Measurements from ENCODE around the gene S100A11. TPM values are rescaled to one million over a fixed set of nuclear protein-coding genes. Genes with fewer than 3 reads are reported as not detected.

The S100A11 gene
- total RNA-seq, 4 donors from 2014 or later: 394 to 516 (median 448) TPM

DNA sequence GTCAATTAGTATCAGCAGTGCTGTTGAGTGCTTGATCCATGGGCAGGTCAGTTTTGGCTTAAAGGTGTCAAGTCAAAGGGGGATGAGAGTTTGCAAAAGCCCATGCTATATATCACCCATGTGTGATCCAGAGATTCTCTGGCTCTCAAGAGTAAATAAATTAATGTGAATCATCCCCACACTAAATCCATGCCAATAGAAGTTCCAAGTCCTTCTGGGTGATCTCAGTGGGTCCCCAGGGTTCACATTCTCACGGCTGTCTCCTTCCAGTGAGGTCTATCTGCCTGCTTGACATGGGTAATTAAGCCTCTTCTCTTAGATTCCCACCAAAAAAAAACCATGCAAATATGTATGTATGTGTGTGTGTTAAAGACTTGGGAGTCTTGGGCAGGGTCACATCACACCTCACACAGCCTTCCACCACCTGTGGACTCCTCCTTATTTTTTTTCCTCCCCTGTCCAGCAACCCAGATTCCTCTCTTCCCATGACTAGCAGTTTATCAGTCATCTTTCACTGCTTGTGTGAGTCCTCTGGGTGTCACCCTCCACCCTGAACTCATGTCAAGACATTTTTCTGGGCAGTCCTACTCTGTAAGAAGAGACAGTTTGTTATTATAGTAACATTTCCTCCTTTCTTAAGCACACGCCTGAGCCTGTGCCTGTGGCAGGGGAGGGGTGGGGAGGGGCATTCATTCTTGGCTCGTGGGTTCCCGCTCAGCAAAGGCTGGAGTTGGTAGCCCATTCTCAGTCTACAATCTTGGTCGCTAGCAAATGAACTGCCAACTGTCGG, 14.3 kb upstream of the S100A11 start:
- intact Hi-C loops (cut with DNase I; ENCODE audit: low total_unique reads): loop anchor here (2.0 to 5.0 kb wide), 2 partner anchors 132 to 411 kb away; no protein-coding TSS in a partner anchor
- no peak for TF ChIP-seq CTCF (IDR thresholded peaks at IDR 0.05)
- TF ChIP-seq POLR2A (IDR thresholded peaks at IDR 0.05): no peak
- WGBS, 2 donors: 24 to 37% methylated on average over 6 of the region's 6 CpGs
- no peak for DNase-seq (ENCODE audit: low spot score in 2 of 2)
- H3K4me3 ChIP-seq (ENCODE audit: low read depth, poor library complexity, severe bottlenecking): no peak overlapping the region

- no peak for DNase-seq (ENCODE audit: low spot score in 2 of 2)
- TF ChIP-seq POLR2A (IDR thresholded peaks at IDR 0.05) (no peak), CTCF (IDR thresholded peaks at IDR 0.05) (no peak)
- no peak overlapping the region for H3K4me3 ChIP-seq (ENCODE audit: low read depth, poor library complexity, severe bottlenecking)
- WGBS, 2 donors: 64 to 72% methylated on average over 8 of the region's 8 CpGs
- intact Hi-C loops (cut with DNase I; ENCODE audit: low total_unique reads): loop anchor here (2.0 to 5.0 kb wide), 2 partner anchors 133 to 413 kb away; no protein-coding TSS in a partner anchor
Observed at GRCh38 chr1:152049291-152050083, 12.7 kb upstream of the S100A11 start.

GRCh38 chr1:152048416-152049009, 11.7 kb upstream of the S100A11 start:
- no peak overlapping the region for H3K4me3 ChIP-seq (ENCODE audit: low read depth, poor library complexity, severe bottlenecking)
- no peak for TF ChIP-seq POLR2A (IDR thresholded peaks at IDR 0.05)
- no peak for TF ChIP-seq CTCF (IDR thresholded peaks at IDR 0.05)
- WGBS, 2 donors: 19 to 20% methylated on average over 6 of the region's 6 CpGs
- intact Hi-C loops (cut with DNase I; ENCODE audit: low total_unique reads): no loop called here
- peak in 1 of 2 donors; percentile 82 for DNase-seq (ENCODE audit: low spot score in 2 of 2)

DNA sequence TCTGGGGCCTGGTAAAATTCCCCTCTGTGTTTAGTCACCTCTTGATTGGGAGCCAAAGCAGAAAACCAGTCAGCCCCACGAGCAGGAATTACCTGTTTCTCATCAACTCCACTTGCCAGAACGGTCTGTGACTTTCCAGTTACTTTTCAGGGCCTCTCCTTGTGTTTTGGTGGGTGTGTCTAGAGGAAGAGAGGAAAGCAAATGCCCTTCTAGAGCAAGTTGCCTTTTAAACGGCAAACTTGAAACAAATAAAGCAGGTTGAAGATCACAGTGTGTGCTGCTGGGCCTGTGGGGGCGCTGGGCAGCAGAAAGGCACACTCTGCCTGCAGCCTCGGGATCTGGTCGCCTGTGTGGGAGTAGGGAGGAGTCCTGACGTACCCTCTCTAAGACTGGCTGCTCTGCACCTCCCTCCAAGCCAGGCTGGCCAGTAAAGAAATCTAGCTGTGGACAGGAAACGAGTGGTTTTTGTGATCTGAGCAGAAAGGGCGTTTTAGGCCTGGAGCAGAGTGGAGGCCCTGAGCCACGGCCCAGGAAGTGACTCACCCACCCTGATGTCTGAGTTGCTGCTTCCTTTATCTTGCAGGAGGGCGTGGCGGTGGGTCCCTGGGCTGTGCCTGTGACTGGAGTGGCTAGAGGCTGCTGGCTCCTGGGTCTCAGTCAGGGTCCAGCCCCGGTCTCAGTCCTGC, 11.1 kb upstream of the S100A11 start:
- intact Hi-C loops (cut with DNase I; ENCODE audit: low total_unique reads): no loop called here
- no peak overlapping the region for H3K4me3 ChIP-seq (ENCODE audit: low read depth, poor library complexity, severe bottlenecking)
- DNase-seq (ENCODE audit: low spot score in 2 of 2): peak; percentile 93 to 98
- TF ChIP-seq CTCF (IDR thresholded peaks at IDR 0.05): peak in 1 of 3 donors; percentile 54
- TF ChIP-seq POLR2A (IDR thresholded peaks at IDR 0.05): peak in 1 of 2 donors; percentile 43
- 1% methylated on average over 13 of the region's 13 CpGs for WGBS, 2 donors

DNA sequence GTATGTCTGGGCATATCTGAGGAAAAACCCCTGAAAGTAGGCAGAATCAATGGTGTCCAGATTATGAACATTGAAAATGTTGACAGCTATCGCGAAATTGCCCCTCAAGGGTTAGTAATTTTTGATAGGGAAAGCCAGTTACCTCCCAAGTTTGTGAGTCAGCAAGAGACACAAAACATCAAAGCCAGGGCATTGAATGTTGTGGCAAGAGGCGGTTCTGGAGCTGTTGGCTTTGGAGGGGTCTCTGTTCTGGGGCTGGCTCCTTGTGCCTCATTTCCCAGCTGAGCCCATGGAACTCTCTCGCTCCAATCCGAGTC, 10.6 kb upstream of the S100A11 start:
- intact Hi-C loops (cut with DNase I; ENCODE audit: low total_unique reads): no loop called here
- WGBS, 2 donors: 21 to 22% methylated on average over 5 of the region's 5 CpGs
- TF ChIP-seq POLR2A (IDR thresholded peaks at IDR 0.05) (no peak), CTCF (IDR thresholded peaks at IDR 0.05) (no peak)
- H3K4me3 ChIP-seq (ENCODE audit: low read depth, poor library complexity, severe bottlenecking): no peak overlapping the region
- no peak for DNase-seq (ENCODE audit: low spot score in 2 of 2)

All from lower leg skin (tissue), 4 donors.